Hematopoietic multipotent progenitor cell treated with erythropoietin and hydrocortisone succinate and interleukin-3 and kit ligand, for 8 days (in vitro differentiated cells): ENCODE measurements around the gene TMEM31.
"Not testable (repeated sequence)": the region's sequence is repeated elsewhere in the genome, so short reads cannot be mapped to it uniquely, and the experiment has no call there.

Experiments
- DNase-seq: peaks from one replicate; pipeline ENCODE4 v3.0.0-alpha.2; 2015

Gene TMEM31

DNA sequence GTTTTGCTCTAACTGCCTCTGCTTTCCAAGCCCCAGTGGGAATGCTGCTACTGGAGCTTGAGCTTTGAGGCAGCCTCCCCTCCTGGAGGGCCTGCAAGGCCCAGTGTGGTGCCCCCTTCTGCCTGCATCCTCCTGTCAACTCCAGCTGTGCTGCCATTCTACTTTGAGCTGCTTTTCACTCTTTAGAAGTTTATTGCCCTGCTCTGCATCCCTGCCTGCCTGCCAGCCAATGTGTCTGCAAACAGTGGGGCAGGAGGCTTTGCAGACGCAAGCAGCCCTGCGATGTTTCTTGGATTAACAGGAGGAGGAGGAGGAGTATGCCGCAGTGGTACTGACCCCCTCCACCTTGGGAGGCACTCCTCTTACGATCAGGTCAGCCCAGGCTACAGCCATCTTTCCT, 16.4 kb downstream of the TMEM31 start:
- DNase-seq: no peak

- DNase-seq: no peak
Observed at GRCh38 chrX:103729015-103729414, 18.3 kb downstream of the TMEM31 start.

DNA sequence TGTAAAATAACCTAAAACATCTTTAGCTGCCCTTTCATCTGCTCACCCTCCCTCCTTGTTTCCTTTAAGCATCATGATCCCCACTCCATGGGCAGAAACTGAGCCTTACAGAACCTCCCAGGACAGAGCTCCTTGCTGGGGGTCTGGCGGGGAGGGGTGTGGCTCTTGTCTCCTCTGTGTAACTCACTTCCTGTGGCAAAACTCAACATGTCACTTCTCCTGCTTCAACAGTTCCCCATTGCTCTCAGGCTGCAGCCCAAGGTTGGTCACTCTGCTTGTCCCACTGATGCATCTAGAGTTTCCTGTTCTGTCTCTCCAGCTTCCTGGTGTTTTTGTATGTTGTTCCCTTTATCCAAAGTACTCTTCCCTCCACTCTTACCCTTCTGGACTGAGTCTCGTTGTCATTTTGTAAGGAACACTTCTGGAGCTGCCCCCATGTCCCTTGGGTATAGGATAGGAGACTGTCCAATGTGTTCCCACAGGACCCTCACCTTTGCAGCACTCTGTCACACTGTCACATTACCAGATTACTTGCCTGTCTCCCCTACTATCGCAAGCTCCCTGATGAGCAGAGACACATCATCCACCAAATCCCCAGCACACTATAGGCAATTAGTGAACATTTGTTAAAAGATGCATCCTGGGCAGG, 19.6 kb downstream of the TMEM31 start:
- no peak for DNase-seq

DNA sequence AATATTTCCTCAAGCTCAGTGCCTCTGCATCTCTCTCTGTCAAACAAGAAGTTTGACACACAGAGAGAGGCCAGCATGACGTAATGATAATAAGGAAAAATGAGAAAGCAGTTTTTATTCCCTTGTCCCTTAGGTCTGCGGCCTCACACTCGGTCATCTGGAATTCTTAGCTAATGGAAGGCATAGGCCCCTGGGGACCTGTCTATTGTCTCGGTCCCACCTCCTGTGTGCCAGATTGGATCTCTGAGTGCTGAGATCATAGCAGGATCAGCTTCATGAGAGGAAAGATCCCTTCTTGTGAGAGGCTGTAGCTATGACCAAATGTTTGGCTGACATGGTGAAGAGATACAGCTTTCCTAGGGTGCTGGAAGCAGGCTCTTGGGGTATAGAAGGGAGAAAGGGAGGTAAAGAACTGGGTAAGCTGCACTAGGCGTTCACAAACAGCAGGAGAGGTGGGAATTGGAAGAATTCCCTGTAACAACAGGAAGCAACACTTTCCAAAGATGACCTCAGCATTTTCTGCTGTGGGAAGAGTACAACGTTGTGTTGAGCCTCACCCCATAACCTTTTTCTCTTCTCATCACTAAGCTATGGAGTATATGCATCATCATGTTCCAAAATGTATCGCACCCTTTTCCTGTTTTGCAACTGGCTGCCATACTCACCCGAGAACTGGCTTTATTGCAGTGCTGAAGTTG, 20.2 kb downstream of the TMEM31 start:
- DNase-seq: no peak

- DNase-seq: no peak
Observed at GRCh38 chrX:103733017-103733416, 22.3 kb downstream of the TMEM31 start.

GRCh38 chrX:103734125-103734760, 23.5 kb downstream of the TMEM31 start:
- no peak for DNase-seq

- no peak for DNase-seq
Observed at GRCh38 chrX:103737696-103738095, 27.0 kb downstream of the TMEM31 start.

DNA sequence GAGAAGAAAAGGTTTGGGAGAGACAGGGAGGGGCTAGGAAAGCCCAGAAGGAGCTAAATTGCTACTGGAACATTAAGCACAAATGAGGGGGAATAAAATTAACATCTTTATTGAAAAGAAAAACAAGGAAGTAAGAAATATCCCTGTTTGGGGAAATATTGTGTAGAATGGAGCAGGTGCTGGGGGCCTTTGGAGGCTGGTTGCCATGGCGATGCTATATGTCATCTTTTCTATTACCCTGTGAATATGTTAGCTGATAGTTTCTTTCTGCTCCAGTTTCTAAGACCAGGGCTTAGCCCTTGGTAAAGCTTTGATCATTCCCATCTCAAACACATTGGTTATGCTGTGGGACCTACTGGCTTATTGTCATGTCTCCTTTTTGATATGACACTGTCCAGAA, 28.7 kb downstream of the TMEM31 start:
- no peak for DNase-seq

- DNase-seq: no peak
Observed at GRCh38 chrX:103741879-103742278, 31.2 kb downstream of the TMEM31 start.

DNA sequence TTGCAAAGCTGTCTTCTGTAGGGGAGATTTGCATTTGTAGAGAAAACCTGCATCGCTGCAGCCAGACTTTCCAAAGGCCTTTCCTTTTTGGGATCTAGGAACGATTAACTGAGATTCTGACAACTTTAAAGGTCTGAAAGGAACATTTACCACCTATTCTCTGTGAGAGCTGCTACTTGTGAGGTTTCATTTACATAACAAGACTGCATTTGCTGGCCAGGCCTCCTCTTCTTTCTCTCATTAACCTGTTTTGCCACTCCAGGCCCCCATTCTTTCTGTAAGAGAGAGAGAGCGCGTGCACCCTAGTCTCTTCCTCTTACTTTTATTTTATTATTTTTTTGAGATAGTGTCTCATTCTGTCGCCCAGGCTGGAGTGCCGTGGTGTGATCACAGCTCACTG, 31.6 kb downstream of the TMEM31 start:
- no peak for DNase-seq

DNA sequence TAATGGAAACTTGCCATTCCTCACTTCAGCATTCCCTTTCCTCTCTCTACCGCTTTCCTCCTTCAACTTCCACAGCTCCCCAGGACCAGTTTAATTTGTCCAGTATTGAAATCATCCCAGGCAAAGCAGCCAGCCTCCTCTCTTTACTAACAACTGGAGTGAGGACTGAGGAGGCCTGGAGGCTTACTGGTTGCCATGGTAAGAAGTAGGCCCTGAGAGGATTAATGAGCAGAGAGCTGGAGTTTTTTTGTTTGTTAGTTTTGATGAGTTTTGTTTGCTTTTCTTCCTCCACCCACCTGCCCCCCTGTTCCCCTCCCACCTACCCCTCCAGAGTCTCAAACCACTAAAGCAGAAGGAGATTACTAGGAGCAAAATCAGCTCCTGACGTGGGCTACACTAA, 36.5 kb downstream of the TMEM31 start:
- DNase-seq: no peak

GRCh38 chrX:103754401-103754800, 43.7 kb downstream of the TMEM31 start:
- no peak for DNase-seq

DNA sequence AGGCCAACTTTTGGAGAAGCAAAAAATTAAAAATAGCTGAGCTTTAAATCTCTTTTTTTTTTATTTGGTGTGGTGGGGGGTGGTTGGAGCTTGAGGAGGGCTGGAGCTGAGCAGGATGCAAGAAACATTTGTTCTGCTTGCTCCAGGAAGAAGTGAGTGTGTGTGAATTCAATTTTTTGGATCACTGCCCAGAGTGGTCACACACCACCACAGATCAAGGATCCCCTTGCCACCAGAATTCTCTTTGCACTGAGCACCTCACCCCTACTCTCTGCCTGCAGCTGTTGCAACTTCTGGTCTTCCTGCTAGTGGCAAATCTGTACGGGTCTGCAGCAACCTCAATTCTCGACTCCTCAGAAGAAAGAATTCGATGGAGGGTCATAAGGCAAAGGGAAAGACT, 46.0 kb downstream of the TMEM31 start:
- no peak for DNase-seq

- no peak for DNase-seq
Observed at GRCh38 chrX:103758555-103758954, 47.8 kb downstream of the TMEM31 start.

DNA sequence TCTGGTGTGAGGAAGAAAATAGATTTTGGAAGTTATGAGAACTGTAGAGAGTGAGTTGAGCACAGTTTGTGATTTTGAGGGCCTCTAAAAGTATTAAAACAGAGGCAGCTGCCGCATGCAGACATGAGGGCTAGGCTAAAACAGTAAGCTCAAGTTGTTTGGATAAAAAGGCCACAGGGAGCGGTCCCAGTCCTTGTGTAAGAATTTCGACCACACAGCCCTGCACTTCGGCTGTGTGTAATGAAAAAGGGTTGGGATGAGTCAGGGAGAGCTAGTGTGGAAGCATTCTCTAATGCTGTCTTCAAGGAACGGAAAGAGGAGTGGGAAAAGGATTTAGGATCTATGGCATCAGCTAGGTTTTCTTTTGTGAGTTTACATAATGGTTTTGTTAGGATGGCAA, 52.8 kb downstream of the TMEM31 start:
- not testable (repeated sequence) for DNase-seq
